Vagina (tissue), 2 donors: ENCODE data around the gene NGEF. TPM values are rescaled to one million over a fixed set of nuclear protein-coding genes. Genes with fewer than 3 reads are reported as not detected.

Source experiments
- DNase-seq, 2 donors: peaks; one replicate each; pipeline ENCODE4 v3.0.0-alpha.2; 2017; ENCODE audit errors: extremely low spot score in 2 of 2
- H3K27ac ChIP-seq: fragments of 200-600 bp; sonication (generic); one replicate; pipeline ENCODE4 v1.5.1; 2019
- H3K27me3 ChIP-seq: fragments of 200-600 bp; sonication (generic); one replicate; pipeline ENCODE4 v1.5.1; 2019
- H3K36me3 ChIP-seq, 2 donors: fragments of 200-600 bp; sonication (generic); one replicate each; pipeline ENCODE4 v1.5.1; 2017 to 2019
- H3K4me1 ChIP-seq: fragments of 200-600 bp; sonication (generic); one replicate; pipeline ENCODE4 v1.5.1; 2019
- H3K4me3 ChIP-seq, 2 donors: fragments of 200-600 bp; sonication (generic); 1 replicate in 1 of 2; 2 replicates in 1 of 2; pipeline ENCODE4 v1.5.1; 2016 to 2019
- H3K9me3 ChIP-seq: fragments of 200-600 bp; sonication (generic); one replicate; pipeline ENCODE4 v1.5.1; 2019
- CTCF ChIP-seq, 3 experiments: fragments of 450-650 bp in 2 of 3; fragments of 200-600 bp in 1 of 3; sonication (generic) in 1 of 3; IDR thresholded peaks; one replicate each; pipeline ENCODE4 v1.5.1; 2017 to 2019; ENCODE audit warnings: antibody characterized with exemption in 3 of 3, mild to moderate bottlenecking in 2 of 3, moderate library complexity in 2 of 3
- POLR2A ChIP-seq, 2 donors: fragments of 450-650 bp; IDR thresholded peaks; one replicate each; pipeline ENCODE4 v1.6.1; 2017; ENCODE audit warnings: antibody characterized with exemption in 2 of 2, mild to moderate bottlenecking in 2 of 2, moderate library complexity in 2 of 2
- POLR2AphosphoS5 ChIP-seq, 2 donors: sonication (generic); formaldehyde crosslinking; IDR thresholded peaks; one replicate each; pipeline ENCODE4 v1.9.0; 2017; ENCODE audit warnings: antibody characterized with exemption in 2 of 2, mild to moderate bottlenecking in 2 of 2, low read depth in 1 of 2; ENCODE audit not compliant: insufficient read depth in 1 of 2
- intact Hi-C: fragments of 100-400 bp; cut with DNase I; formaldehyde crosslinking; loops from one replicate; pipeline ENCODE4 v1.15.1; 2023
- total RNA-seq: library from RNA; depleted of rRNA; stranded (reverse); fragments of >200 nt; gene quantifications from one replicate; pipeline ENCODE4 v1.2.3, GENCODE V29; 2016

NGEF gene
- total RNA-seq, 1 donor from 2014 or later, result 4.9 TPM

- no peaks in the 10 kb centered on the region for H3K36me3 ChIP-seq
- H3K9me3 ChIP-seq, result no peaks in the 10 kb centered on the region
- peak overlapping the region; percentile 36 to 39 for H3K4me3 ChIP-seq
- H3K4me1 ChIP-seq, result peaks cover 6% of the 10 kb centered on the region
- TF ChIP-seq CTCF (IDR thresholded peaks at IDR 0.05) (no peak), POLR2A (IDR thresholded peaks at IDR 0.05) (no peak), POLR2AphosphoS5 (IDR thresholded peaks at IDR 0.05; ENCODE audit: insufficient read depth in 1 of 2, low read depth in 1 of 2) (no peak)
- intact Hi-C loops, result no loop called here
- DNase-seq, result peak in 1 of 2 donors; percentile 81
- peak overlapping the region; percentile 14 for H3K27ac ChIP-seq
- H3K27me3 ChIP-seq, result no peaks in the 10 kb centered on the region
Observed at GRCh38 chr2:233060501-233060979, 47.5 kb upstream of the NGEF start.

- Histone ChIP-seq H3K9me3 (no peaks in the 10 kb centered on the region), H3K4me3 (peak within 1 kb of the TSS; percentile 36 to 39), H3K27me3 (no peaks in the 10 kb centered on the region), H3K4me1 (peaks cover 6% of the 10 kb centered on the region), H3K27ac (peak within 1 kb of the TSS; percentile 58), H3K36me3 (no peaks in the 10 kb centered on the region)
- TF ChIP-seq CTCF (IDR thresholded peaks at IDR 0.05) (no peak), POLR2A (IDR thresholded peaks at IDR 0.05) (peak in 1 of 2 donors; percentile 13), POLR2AphosphoS5 (IDR thresholded peaks at IDR 0.05; ENCODE audit: insufficient read depth in 1 of 2, low read depth in 1 of 2) (peak in 1 of 2 donors; percentile 58)
- intact Hi-C loops, result no loop called here
- DNase-seq, result no peak
Observed at GRCh38 chr2:233059797-233060500, 46.9 kb upstream of the NGEF start, which contains the start of gene INPP5D. INPP5D (plus strand) TSS chr2:233060342; CDS start chr2:233060479, 137 bp downstream.

GRCh38 chr2:233059547-233059796 is 46.4 kb upstream of the NGEF start:
- DNase-seq, result no peak
- intact Hi-C loops, result no loop called here
- Histone ChIP-seq H3K36me3 (no peaks in the 10 kb centered on the region), H3K4me1 (peaks cover 4% of the 10 kb centered on the region), H3K4me3 (no peak overlapping the region), H3K27ac (peak overlapping the region; percentile 58), H3K27me3 (no peaks in the 10 kb centered on the region), H3K9me3 (no peaks in the 10 kb centered on the region)
- no peak for TF ChIP-seq POLR2AphosphoS5 (IDR thresholded peaks at IDR 0.05; ENCODE audit: insufficient read depth in 1 of 2, low read depth in 1 of 2)
- no peak for TF ChIP-seq POLR2A (IDR thresholded peaks at IDR 0.05)
- TF ChIP-seq CTCF (IDR thresholded peaks at IDR 0.05), result no peak

- TF ChIP-seq POLR2A (IDR thresholded peaks at IDR 0.05) (no peak), POLR2AphosphoS5 (IDR thresholded peaks at IDR 0.05; ENCODE audit: insufficient read depth in 1 of 2, low read depth in 1 of 2) (no peak), CTCF (IDR thresholded peaks at IDR 0.05) (no peak)
Observed at GRCh38 chr2:233058717-233059546, 45.9 kb upstream of the NGEF start.

More at GRCh38 chr2:233058717-233059546, 45.9 kb upstream of the NGEF start:
- DNase-seq, result no peak
- intact Hi-C loops, result no loop called here
- Histone ChIP-seq H3K9me3 (no peaks in the 10 kb centered on the region), H3K36me3 (no peaks in the 10 kb centered on the region), H3K27ac (peak overlapping the region; percentile 58), H3K4me1 (peaks cover 4% of the 10 kb centered on the region), H3K27me3 (no peaks in the 10 kb centered on the region), H3K4me3 (no peak overlapping the region)
